NCI-H2081 (cell line): ENCODE measurements around the gene GAS7.

Experiments
- DNase-seq, 2 experiments: peaks; one replicate each; lab custom pipeline; 2025; lab: John Stamatoyannopoulos, UW

Gene GAS7

DNA sequence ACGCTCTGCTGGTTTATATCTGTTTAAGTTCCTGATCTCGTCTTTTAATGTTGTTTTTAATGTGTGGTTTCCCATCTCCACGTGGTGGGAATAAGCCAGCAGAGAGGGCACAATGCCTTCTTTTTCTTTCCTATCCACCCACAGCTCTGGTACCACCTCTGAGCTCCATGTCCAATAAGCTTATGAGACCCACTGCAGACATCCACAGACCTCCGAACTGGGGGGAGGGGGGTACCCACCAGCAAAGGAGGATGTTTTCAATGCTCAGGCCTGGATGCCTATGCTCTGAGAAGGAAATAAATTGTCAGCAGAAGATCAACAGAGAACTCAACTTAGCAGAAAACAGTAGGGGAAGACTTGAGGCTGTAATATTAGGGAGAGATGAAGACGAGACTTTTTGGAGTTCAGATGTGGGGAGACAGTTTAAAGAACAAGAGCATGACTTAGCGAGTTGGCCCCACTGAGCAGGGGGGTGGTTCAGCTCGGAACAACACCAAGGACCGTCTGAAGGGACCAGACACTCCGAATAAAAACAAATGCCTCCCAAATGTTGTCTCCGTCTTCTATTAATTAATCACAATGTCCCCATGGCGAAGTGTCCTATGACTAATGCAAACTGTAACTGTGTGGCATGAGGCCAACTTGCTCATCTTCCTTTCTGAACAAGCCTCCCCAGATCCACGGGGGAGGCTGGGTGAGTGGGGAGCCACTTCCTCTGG lies 62.7 kb downstream of the GAS7 start:
- no peak for DNase-seq

DNA sequence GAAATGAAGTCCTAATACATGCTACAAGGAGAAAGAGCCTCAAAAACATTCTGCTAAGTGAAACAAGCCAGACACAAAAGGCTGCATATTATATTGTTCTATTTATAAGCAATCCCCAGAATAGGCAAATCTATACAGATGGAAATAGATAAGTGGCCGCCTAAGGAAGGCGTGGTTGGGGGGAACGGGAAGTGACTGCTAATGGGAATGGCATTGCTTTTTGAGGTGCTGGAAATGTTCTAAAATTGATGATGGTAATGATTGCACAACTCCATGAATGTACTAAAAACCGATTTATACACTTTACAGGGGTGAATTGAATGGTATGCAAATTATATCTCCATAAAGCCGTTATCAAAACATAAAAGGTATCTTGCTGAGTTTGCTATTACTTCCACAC lies 67.7 kb downstream of the GAS7 start:
- DNase-seq, result no peak

DNA sequence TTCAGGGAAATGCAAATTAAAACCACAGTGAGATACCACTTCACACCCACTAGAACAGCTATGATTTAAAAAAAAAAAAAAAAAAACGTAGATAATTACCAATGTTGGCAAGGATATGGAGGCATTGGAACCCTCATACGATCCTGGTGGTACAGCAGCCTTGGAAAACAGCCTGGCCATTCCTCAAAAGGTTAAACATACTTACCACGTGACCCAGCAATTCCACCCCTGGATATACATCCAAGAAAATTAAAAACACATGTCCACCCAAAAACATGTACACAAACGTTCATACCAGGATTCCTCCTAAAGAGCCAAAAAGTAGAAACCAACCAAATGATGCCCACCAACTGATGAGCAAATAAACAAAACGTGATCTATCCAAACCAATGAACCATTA lies 68.1 kb downstream of the GAS7 start:
- DNase-seq, result no peak

DNA sequence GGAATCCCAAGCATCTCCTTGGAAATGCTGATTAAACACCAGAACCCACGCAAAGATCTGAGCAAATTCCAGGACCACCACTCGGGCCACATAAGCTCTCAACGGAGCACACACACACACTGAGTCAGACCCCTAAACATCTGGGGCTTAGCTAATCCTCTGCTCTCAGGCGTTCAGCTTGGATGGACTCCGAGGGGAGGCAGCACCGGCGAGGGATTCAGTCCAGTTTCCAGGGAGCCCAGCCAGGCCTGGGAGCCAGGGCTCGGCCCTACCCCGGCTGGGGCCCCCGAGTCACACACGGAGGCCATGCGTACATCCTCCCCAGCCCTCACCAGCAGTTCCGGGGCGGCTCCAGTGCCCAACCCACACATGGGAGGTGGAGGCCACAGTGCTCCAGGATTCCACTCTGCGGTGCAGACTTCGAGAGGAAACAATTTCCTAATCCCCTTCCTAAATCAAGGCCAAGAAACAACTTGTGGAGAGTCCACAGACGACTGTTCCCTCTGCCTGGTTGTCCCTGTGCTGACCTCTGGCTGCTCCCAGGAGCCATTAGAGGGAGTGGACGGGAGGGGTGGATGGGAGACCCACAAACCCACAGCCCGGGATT lies 70.5 kb downstream of the GAS7 start:
- DNase-seq, result no peak

DNA sequence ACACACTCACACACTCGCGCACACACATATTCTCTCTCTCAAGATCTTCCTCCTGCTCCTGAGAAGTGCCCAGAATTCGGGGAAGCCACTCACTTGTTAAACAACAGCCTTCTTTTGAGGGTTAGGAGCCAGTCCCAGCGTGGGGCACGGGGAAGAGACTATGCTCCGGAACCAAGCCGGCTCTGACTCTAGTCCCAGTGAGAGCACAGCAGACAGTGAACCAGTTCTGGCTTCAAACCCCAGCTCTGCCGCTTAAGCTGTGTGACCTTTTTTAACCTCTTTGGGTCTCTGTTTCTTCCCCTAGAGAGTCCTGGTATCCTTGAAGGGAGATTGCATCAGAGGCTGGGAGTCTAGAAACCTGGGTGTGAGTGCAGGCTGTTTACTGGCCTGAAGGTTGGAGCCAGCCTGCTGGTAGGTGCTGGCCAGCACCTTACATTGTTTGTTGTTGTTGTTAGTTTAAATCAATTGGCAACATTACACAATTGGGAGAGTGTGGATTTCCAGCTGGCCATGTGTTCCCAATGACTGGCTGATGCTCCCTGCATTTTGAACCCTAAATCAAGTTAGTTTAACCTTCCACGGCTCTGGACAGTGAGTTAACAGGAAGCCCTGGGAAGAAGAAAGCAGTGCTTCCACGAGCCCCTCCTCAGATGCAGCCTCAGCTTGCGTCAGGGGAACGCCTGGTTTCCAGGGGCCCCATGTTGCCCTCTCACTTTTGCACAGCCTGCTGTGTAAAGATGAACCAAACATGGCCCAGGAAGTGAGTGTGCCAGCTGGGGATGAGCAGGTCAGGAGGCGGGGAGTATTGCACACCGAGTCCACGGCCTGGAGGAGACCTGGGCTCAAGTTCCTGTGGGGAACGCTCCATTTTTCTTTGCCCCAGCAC lies 71.5 kb downstream of the GAS7 start:
- no peak for DNase-seq

DNA sequence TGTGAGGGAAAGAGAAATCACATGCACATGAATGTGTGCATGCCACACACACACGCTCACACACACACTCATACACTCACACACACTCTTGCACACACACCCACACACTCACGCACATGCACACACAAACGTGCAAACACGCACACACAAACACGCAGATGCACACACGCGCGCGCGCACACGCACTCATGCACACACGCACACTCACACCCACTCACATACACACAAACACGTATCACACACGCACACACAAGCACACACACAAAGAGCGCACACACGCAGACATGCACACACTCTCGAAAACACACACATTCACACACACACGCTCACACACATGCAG lies 72.2 kb downstream of the GAS7 start:
- no peak for DNase-seq

DNA sequence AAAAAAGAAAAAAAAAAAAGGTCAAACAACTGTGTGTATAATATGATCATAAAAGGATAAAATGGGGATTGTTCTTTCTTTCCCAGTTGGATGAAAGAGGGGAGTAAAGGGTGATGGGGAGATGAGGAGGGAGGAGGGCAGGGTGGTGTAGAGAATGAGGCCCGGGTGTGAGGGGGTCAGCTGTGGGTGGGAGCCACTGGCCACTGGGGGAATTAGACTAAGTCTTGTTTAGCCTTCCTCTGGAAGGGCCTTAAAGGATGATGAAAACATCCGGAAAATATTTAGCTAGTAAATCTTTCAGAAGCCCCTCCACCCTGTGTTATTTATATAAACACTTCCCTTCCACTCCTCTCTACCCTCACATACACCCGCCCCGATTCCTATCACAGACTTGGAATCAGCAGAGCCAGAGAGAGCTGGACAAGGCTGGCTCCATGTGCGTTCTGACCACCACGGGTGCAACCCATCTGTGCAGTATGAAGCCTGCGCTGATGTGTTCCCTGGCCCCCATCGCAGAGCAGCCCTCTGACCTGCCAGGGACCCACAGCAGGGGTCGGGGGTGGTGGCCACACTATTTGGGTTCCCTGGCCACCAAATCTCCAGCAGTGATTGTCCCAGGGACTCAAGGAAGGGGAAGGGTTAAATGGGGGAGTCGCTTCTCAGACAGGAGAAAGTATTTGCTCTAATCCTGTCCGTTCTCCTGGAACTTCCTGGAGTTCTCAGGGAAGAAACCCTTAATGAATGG lies 72.7 kb downstream of the GAS7 start:
- no peak for DNase-seq

DNA sequence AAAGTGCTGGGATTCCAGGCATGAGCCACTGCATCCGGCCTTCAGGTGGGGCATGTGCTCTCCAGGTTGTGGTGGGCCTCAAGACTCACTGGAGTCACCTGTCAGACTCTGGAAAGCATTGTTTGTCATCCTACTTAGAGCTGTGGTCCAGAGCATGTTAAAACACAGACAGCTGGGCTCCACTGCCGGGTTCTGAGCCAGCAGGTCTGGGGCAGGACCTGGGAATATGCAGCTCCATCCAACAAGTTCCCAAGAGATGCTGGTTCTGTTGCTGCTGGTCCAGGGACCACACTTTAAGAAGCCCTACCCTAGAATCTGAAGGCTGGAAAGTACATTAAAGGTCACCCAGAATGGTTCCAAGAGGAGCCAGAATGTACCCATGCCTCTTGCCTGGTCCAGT lies 75.3 kb downstream of the GAS7 start:
- no peak for DNase-seq

DNA sequence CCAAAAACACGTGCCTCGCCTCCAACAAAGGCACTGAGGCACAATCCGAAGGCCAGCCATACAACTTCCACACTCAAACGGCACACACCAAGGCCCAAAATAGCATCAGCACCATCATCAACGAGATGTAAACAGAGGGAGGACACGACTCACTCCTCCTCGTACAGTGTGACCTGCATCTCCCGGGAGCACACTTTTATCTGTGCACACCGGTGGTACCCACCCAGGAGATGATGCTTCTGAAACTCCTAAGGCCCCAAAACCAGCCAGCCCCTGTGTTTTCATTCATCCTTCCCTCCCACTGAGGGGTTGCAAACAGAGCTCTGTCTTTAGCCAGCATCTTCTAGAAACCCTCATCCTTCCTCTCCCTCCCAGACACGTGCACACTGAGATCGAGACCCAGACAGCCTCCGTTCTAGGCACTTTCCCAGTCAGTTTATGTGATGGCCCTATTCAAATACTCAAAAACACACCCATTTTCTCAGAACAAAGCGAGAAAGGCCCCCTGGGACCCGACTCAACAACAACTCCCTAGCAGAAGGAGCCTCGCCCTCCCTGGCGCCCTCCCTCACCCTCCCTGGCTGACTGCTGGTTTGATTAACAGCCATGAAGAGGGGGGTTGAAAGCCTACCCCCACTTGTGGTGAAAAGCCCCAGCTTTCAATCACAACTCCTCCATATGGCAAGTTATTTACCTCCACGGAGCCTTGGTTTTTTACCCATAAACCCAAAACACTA lies 76.3 kb downstream of the GAS7 start:
- DNase-seq, result no peak

DNA sequence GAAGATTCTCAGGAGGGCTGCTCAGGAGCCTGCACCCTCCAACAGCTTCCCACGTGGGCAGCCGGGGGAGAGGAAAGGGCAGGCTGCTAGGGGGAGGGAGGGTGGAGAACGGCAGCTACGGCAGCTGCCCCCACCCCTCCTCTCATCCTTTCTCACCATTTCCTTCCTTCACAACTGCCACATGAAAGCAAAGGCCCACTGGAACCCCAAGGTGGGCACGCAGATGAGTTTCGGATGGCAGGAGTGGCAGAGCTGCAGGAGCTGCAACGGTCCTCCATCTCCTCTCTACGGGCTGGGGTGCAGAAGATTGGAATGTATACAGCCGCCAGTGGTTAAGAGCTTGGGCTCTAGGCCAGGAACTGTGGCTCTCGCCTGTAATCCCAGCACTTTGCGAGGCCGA lies 77.7 kb downstream of the GAS7 start:
- no peak for DNase-seq

DNA sequence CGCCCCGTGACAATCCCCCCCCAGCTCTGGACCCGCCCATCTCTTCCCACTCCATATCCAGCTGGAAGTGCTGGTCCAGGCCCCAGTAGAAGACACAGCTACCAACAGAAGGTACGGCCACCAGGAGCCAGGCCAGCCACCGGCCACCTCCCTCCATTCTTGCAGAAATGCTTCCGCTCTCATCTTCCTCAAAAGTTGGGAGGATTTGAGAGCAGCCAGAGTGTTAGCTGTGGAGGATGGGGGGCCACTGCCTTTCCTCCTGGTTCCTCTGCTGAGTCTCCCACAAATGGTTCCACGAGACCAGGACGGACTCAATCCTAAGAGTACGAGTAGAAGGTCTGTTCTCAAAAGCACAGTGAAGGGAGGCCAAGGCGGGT lies 78.3 kb downstream of the GAS7 start:
- DNase-seq, result no peak

DNA sequence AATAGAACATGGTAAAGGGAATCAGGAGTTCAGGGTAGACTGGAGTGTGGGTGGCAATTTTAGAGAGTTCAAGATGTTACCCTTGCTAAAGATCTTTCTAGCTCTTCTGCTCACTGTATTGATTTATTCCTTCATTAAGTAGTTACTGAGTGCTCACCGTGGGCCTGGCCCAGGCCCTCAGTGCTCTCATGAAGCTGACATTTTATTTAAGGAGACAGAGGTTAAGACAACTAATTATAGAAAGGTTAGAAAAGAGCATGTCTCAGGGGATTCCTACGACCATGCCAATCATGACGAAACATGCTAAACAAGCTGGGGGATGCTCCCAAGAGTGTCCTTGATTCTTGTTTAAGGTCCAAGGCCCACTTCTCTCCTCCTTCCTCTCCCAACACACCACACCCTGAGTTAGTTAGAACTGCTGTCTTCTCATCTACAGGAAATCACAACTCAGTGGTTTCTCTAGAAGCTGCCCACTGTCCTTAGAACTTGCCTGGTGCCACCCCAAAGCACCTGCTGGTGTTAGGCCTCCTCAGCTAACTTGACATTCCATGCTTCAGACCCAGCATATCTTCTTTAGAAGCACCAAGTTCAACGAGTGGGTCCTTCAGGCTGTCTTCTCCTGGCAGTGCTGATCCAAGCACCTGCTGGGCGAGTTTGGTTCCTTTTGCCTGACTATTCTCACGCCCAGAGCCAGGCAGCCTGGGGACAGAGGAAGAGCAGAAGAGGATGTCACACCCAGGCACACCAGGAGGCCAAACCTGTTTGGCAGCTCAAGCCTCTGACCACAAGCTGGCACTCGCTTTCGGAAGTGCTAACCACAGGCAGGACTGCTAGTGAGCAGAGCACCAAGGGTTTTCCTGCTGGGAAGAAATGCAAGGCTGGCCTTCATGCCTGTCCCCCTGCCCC lies 79.0 kb downstream of the GAS7 start:
- no peak for DNase-seq

DNA sequence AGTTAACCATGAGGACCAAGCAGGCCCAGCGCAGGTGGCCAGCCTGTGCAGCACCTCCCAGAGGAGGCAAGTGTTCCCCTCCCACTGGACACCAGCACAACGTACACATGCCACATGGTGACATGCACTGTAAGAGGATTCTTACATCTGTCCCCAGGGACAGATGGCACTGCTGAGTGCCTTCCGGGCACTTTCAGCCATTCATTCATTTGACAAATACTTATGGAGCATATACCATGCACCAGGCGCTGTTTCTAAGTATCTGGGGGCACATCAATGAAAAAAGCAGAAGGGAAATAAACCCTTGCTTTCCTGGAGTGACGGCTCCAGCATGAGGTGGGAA lies 79.6 kb downstream of the GAS7 start:
- DNase-seq, result no peak

DNA sequence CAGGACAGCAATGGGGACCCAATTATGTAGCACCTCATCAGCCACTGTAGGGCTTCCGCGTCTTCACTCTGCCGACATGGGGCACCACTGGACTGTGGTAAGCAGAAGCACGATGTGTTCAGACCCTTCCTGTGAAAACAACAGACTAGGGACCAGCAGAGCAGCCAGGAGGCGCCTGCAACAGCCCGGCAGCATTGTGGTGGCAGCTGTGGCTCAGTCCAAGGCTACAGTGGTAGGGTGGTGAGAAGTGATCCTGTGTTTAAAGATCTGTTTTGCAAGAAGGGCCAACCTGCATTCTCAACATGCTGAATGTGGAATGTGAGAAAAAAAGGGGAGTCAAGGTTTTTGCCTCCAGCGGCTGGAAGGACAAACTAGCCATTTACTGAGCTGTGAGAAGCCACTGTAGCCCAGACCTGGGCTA lies 80.8 kb downstream of the GAS7 start:
- DNase-seq, result no peak

DNA sequence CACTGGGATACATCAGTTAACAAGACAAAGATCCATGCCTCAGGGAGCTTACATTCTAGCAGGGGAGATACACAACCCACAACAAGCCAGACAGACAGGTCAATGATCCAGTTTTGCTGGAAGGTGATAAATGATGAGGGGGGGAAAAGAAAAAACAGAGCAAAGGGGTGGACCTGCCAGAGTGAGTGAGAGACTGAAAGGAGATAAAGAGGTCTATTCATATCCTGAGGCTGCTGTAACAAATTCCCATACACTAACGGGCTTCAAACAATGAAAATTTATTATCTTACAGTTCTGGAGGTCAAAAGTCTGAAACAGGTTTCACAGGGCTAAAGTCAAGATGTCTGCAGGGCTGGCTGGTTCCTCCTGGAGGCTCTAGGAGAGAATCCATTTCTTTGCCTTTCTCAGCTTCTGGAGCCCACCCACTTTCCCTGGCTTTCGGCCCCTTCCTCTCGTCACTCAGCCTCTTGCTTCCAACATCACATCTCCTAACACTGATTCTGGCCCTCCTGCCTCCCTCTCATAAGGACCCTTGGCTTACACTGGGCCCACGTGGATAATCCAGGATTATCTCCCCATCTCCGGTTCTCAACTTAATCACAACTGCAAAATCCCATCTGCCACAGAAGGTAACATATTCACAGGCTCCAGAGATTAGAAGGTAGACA lies 81.5 kb downstream of the GAS7 start:
- DNase-seq, result no peak

DNA sequence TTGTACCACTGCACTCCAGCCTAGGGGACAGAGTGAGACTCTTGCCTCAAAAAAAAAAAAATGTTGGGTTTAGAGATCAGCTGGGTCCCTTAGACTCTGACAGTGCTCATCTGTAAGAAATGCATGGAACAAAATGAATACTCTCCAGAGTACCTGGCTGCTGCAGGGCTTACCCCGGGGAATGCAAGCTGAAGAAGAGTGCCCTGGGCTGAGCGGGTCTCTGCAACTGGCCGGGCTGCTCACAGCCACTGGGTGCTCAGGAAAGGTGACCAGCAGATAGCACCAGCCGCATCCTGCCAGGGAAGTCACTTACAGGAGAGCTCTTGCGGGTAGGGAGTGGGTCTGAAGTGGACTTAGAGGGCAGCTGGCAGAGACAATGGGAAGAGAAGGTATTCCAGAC lies 82.1 kb downstream of the GAS7 start:
- no peak for DNase-seq

DNA sequence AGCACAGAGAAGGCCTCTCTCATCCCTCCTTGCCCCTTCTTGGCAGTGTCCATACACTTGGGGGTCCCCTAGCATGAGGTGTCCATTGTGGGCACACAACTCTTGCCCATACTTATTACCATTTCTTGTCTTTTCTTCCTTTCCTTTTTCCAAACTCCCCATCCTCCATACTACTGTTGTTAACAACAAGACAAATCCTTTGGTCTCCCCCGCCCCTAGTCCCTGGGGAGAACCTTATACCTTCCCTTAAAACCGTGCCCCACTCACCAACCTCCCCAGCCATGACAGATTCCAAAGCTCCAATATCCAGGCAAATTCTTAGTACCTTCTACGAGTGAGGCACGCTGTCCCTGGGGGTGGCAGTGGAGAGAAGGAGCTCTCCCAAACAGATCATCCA lies 82.9 kb downstream of the GAS7 start:
- DNase-seq, result no peak

DNA sequence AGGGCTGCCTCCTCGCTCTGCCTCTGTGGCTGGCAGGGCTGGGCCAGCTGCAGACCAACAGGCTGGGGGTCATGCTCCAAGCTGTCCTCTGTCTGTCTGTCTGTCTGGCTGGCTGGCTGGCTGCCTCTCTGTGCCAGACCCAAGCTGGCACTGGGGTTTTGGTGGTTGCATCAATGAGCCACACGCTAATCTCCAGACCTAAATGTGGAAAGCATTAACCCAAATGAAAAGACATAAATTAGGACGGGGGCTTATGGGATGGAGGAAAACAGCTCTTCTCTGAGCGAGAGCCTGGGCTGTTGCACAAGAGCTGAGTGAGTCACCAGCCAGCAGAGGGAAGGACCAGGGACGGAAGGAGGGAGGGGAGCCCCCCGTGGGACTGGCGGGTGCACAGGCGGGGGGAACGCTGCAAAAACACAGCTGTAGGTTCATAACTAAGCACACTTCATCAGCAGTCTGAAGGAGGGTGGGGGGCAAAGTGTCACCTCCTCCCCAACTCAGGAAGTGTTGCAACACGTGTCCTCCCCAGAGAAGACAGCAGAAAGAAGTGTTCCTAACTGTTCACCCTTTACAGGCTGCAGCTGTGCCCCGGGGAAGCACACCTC lies 83.4 kb downstream of the GAS7 start:
- DNase-seq, result no peak

DNA sequence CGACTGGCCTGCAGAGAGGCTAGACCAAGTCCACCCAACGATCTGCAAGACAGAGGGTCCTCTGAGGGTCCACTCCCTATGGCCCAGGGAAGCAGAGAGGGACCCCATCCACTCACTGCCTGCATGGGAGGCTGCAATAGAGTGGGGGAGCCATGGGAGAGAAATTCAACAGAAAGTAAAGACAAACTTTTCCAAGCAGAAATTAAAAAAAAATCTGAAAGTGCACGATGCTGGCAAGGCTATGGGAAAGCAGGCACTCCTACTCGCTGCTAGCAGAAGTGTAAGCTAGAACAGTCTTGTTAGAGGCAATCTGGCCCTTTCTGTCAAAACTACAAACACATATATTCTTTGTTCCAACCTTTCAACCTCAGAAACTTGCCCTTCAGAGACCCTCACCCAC lies 85.4 kb downstream of the GAS7 start:
- no peak for DNase-seq

DNA sequence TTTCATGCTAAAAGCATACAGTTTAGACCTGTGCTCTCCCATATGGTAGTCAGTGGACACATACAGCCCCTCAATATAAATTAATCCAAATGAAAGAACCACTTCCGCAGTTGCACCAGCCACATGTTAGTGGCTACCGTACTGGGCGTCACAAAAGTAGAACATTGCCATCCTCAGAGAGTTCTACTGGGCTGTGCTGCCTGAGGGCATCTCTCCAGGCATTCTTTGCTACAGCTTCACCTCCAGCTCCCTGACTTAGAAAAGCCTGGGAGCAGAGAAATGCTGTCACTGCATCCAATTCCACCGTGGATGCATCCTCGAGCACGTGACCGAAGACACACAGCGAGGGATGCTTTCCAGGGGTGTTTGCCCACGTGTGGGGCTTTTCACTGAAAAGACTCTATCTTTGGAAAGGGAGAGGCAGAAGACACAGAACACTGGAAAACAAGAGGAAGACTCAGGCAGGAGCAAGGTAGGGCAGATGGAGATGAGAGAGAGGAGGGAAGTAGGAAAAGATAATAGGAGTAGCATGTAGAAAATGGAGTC lies 86.4 kb downstream of the GAS7 start:
- no peak for DNase-seq
